Testis (tissue), 2 donors: ENCODE results near the gene LASP1NB.

ENCODE experiments used
- POLR2A ChIP-seq: fragments of 450-650 bp; IDR thresholded peaks from one replicate; pipeline ENCODE4 v1.6.1; 2017; ENCODE audit warnings: antibody characterized with exemption, mild to moderate bottlenecking, moderate library complexity
- TF ChIP-seq, protein P1 (sequence below), 3 experiments: fragments of 450-650 bp in 2 of 3; fragments of 200-600 bp in 1 of 3; sonication (generic) in 1 of 3; IDR thresholded peaks; one replicate each; pipeline ENCODE4 v1.5.1; 2016 to 2019; ENCODE audit warnings: antibody characterized with exemption in 3 of 3, mild to moderate bottlenecking in 2 of 3, moderate library complexity in 1 of 3

DNA sequence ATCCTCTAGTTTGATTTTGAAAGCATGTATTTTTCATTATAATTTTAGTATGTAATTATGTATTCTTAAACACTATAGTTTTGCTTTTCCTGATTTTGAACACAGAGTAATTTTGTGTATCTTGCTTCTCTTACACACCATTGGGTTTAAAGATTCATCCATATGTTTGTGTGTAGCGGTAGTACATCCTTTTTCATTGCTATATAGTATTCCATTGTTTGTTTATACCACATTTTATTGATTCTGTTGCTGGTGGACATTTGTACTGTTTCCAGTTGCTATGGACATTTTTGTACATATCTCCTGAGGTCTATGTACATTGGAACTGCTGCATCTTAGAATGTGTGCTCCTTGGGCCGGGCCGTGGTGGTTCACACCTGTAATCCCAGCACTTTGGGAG is 20.5 kb upstream of the LASP1NB start:
- TF ChIP-seq, protein P1, sequence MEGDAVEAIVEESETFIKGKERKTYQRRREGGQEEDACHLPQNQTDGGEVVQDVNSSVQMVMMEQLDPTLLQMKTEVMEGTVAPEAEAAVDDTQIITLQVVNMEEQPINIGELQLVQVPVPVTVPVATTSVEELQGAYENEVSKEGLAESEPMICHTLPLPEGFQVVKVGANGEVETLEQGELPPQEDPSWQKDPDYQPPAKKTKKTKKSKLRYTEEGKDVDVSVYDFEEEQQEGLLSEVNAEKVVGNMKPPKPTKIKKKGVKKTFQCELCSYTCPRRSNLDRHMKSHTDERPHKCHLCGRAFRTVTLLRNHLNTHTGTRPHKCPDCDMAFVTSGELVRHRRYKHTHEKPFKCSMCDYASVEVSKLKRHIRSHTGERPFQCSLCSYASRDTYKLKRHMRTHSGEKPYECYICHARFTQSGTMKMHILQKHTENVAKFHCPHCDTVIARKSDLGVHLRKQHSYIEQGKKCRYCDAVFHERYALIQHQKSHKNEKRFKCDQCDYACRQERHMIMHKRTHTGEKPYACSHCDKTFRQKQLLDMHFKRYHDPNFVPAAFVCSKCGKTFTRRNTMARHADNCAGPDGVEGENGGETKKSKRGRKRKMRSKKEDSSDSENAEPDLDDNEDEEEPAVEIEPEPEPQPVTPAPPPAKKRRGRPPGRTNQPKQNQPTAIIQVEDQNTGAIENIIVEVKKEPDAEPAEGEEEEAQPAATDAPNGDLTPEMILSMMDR (IDR thresholded peaks at IDR 0.05), result no peak
- TF ChIP-seq POLR2A, result no peak
